CD4-positive, alpha-beta T cell (primary cell): ENCODE measurements around the gene MOGAT3. TPM values are rescaled to one million over a fixed set of nuclear protein-coding genes. Genes with fewer than 3 reads are reported as not detected.

Experiments used
- ATAC-seq: fragments of 200-7000 bp; cut with Tn5 transposase; one replicate; pipeline ENCODE4 v1.10.0; 2022; ENCODE audit warnings: mild to moderate bottlenecking; ENCODE audit not compliant: poor library complexity
- CTCF ChIA-PET: fragments of 350-600 bp; sonication (Branson Sonifier 250); formaldehyde crosslinking; loops from one replicate; lab custom pipeline; 2021; ENCODE audit warnings: antibody characterized with exemption, inconsistent platforms; lab: Charles Lee
- POLR2A ChIA-PET: fragments of 350-600 bp; sonication (Branson Sonifier 250); formaldehyde crosslinking; loops from one replicate; lab custom pipeline; 2021; ENCODE audit warnings: antibody characterized with exemption, inconsistent platforms; lab: Charles Lee
- DNase-seq, 14 experiments: peaks; one replicate each; pipeline ENCODE4 v3.0.0-alpha.2; 2013 to 2020; ENCODE audit warnings: mixed read lengths in 2 of 14
- H3K27ac ChIP-seq, 2 donors: one replicate each; pipeline versions ENCODE4 v1.5.1 to v1.7.0; 2013; ENCODE audit warnings: low read length in 2 of 2, low read depth in 1 of 2, mild to moderate bottlenecking in 1 of 2
- H3K27me3 ChIP-seq, 2 experiments: 1 replicate in 1 of 2; 2 replicates in 1 of 2; pipeline versions ENCODE4 v1.6.1 to v1.7.0; 2013; ENCODE audit warnings: low read length in 2 of 2, control low read depth in 1 of 2, mild to moderate bottlenecking in 1 of 2, moderate library complexity in 1 of 2; ENCODE audit not compliant: insufficient read depth in 2 of 2, control insufficient read depth in 1 of 2
- H3K36me3 ChIP-seq: one replicate; pipeline ENCODE4 v1.6.1; 2013; ENCODE audit warnings: low read length, control low read depth; ENCODE audit not compliant: insufficient read depth
- H3K4me1 ChIP-seq: one replicate; pipeline ENCODE4 v1.6.1; 2013; ENCODE audit warnings: low read length, control low read depth; ENCODE audit not compliant: insufficient read depth
- H3K4me3 ChIP-seq: one replicate; pipeline ENCODE4 v1.5.1; 2013; ENCODE audit warnings: mild to moderate bottlenecking, low read length, moderate library complexity
- H3K9me3 ChIP-seq, 2 experiments: 1 replicate in 1 of 2; 2 replicates in 1 of 2; pipeline versions ENCODE4 v1.6.1 to v1.7.0; 2013; ENCODE audit warnings: low read length in 2 of 2, mild to moderate bottlenecking in 2 of 2, control low read depth in 1 of 2, moderate library complexity in 1 of 2; ENCODE audit not compliant: control insufficient read depth in 1 of 2, insufficient read depth in 1 of 2
- H3K27ac Mint-ChIP-seq: one replicate; pipeline ENCODE4 v1.8.0; 2020; ENCODE audit warnings: mixed read lengths
- H3K27me3 Mint-ChIP-seq: one replicate; pipeline ENCODE4 v1.8.0; 2021; ENCODE audit warnings: mixed read lengths
- H3K36me3 Mint-ChIP-seq: one replicate; pipeline ENCODE4 v1.8.0; 2021; ENCODE audit warnings: low read depth, mixed read lengths
- H3K4me1 Mint-ChIP-seq: one replicate; pipeline ENCODE4 v1.8.0; 2021; ENCODE audit warnings: low read depth, mixed read lengths
- H3K4me3 Mint-ChIP-seq: one replicate; pipeline ENCODE4 v1.8.0; 2020; ENCODE audit warnings: mild to moderate bottlenecking, mixed read lengths
- H3K9me3 Mint-ChIP-seq: one replicate; pipeline ENCODE4 v1.8.0; 2020; ENCODE audit warnings: mixed read lengths
- intact Hi-C, 2 experiments: fragments of 100-400 bp; cut with DNase I in 1 of 2; cut with micrococcal nuclease in 1 of 2; formaldehyde crosslinking; loops; one replicate each; pipeline versions ENCODE4 v1.15.1 to v1.9.0; 2023 to 2025; cut with DNase I, micrococcal nuclease
- total RNA-seq, 174 experiments: library from RNA in 2 of 174; stranded (reverse) in 2 of 174; gene quantifications; one replicate each; pipeline ENCODE4 v1.2.3 and lab custom pipeline; 2021 to 2026
- TF ChIP-seq, protein P1 (sequence below): fragments of 200-600 bp; IDR thresholded peaks from one replicate; pipeline ENCODE4 v1.8.0; 2022; ENCODE audit warnings: antibody characterized with exemption, mild to moderate bottlenecking

The MOGAT3 gene
- total RNA-seq, 2 experiments from 2014 or later = 0.11 TPM; not detected in 1

DNA sequence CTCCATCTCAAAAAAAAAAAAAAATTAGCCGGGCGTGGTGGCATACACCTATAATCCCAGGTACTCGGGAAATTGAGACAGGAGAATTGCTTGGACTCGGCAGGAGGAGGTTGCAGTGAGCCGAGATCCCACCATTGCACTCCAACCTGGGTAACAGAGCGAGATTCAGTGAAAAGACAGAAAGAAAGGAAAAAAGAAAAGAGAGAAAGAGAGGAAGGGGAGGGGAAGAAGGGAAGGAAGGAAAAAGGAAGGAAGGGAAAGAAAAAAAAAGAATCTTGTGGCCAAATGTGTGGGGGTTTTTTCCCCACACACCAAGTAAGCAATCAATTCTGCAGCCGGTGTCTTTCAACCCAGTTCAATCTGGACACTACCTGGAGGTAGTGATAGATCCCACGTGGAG is 11.7 kb downstream of the MOGAT3 start:
- H3K27ac Mint-ChIP-seq = no peak overlapping the region
- ATAC-seq = no peak
- CTCF ChIA-PET = no interaction called here

GRCh38 chr7:101186844-101187428 is 13.9 kb downstream of the MOGAT3 start:
- ATAC-seq (no peak), DNase-seq (no peak)
- Histone ChIP-seq H3K27me3 (peaks cover 8 to 14% of the 10 kb centered on the region in 2 experiments), H3K4me1 (peaks cover 4% of the 10 kb centered on the region), H3K9me3 (no peaks in the 10 kb centered on the region), H3K36me3 (no peaks in the 10 kb centered on the region), H3K4me3 (no peak overlapping the region), H3K27ac (no peak overlapping the region)
- peaks cover 35% of the 10 kb centered on the region for H3K27me3 Mint-ChIP-seq
- no peaks in the 10 kb centered on the region for H3K4me1 Mint-ChIP-seq
- H3K36me3 Mint-ChIP-seq = no peaks in the 10 kb centered on the region
- POLR2A ChIA-PET = no interaction called here
- TF ChIP-seq, protein P1, sequence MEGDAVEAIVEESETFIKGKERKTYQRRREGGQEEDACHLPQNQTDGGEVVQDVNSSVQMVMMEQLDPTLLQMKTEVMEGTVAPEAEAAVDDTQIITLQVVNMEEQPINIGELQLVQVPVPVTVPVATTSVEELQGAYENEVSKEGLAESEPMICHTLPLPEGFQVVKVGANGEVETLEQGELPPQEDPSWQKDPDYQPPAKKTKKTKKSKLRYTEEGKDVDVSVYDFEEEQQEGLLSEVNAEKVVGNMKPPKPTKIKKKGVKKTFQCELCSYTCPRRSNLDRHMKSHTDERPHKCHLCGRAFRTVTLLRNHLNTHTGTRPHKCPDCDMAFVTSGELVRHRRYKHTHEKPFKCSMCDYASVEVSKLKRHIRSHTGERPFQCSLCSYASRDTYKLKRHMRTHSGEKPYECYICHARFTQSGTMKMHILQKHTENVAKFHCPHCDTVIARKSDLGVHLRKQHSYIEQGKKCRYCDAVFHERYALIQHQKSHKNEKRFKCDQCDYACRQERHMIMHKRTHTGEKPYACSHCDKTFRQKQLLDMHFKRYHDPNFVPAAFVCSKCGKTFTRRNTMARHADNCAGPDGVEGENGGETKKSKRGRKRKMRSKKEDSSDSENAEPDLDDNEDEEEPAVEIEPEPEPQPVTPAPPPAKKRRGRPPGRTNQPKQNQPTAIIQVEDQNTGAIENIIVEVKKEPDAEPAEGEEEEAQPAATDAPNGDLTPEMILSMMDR = no peak
- H3K9me3 Mint-ChIP-seq = no peaks in the 10 kb centered on the region
- CTCF ChIA-PET = interaction anchor here (0.5 to 1.6 kb wide), 2 partner anchors 13 to 43 kb away, joined by 4 read pairs; no protein-coding TSS in a partner anchor
- no peak overlapping the region for H3K4me3 Mint-ChIP-seq
- H3K27ac Mint-ChIP-seq = no peak overlapping the region
- intact Hi-C loops = no loop called here

More for the DNA sequence above, 11.7 kb downstream of the MOGAT3 start:
- Mint-ChIP-seq H3K4me1 (no peaks in the 10 kb centered on the region), H3K36me3 (no peaks in the 10 kb centered on the region), H3K4me3 (no peak overlapping the region), H3K27me3 (peaks cover 29% of the 10 kb centered on the region), H3K9me3 (no peaks in the 10 kb centered on the region)
- Histone ChIP-seq H3K27me3 (peaks cover 0 to 4% of the 10 kb centered on the region in 2 experiments), H3K36me3 (no peaks in the 10 kb centered on the region), H3K4me3 (no peak overlapping the region), H3K9me3 (no peaks in the 10 kb centered on the region), H3K27ac (no peak overlapping the region), H3K4me1 (peaks cover 6% of the 10 kb centered on the region)
- POLR2A ChIA-PET = no interaction called here
- intact Hi-C loops = no loop called here
- DNase-seq = no peak
- TF ChIP-seq, protein P1 = no peak

DNA sequence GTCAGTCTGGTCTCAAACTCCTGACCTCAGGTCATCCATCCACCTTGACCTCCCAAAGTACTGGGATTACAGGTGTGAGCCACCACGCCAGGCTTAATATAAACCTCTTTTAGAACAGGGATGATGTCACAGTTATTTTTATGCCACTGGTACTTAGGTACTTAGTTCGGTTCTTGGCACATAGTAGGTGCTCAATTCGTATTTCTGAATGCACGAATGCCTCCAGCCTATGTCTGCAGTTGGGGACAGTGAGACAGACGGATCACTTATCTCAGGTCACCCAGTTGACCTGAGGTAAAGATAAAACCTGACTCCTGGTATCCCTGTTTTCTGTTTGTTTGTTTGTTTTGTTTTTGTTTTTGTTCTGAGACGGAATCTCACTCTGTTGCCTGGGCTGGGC is 14.6 kb downstream of the MOGAT3 start:
- TF ChIP-seq, protein P1 = no peak
- no peaks in the 10 kb centered on the region for H3K4me1 Mint-ChIP-seq
- no peaks in the 10 kb centered on the region for H3K36me3 Mint-ChIP-seq
- Histone ChIP-seq H3K27ac (no peak overlapping the region), H3K27me3 (peaks cover 11 to 15% of the 10 kb centered on the region in 2 experiments), H3K36me3 (no peaks in the 10 kb centered on the region), H3K4me3 (no peak overlapping the region), H3K9me3 (no peaks in the 10 kb centered on the region), H3K4me1 (peaks cover 4% of the 10 kb centered on the region)
- intact Hi-C loops = no loop called here
- POLR2A ChIA-PET = no interaction called here
- H3K4me3 Mint-ChIP-seq = no peak overlapping the region
- ATAC-seq (no peak), DNase-seq (no peak)
- H3K27ac Mint-ChIP-seq = no peak overlapping the region
- H3K9me3 Mint-ChIP-seq = no peaks in the 10 kb centered on the region
- CTCF ChIA-PET = interaction anchor here (1.1 to 1.6 kb wide), 2 partner anchors 12 to 58 kb away, joined by 3 to 4 read pairs; no protein-coding TSS in a partner anchor
- H3K27me3 Mint-ChIP-seq = peaks cover 38% of the 10 kb centered on the region
